ENCODE data around the gene CRADD.
"Not testable (repeated sequence)": the region's sequence is repeated elsewhere in the genome, so short reads cannot be mapped to it uniquely, and the experiment has no call there.

Gene CRADD

DNA sequence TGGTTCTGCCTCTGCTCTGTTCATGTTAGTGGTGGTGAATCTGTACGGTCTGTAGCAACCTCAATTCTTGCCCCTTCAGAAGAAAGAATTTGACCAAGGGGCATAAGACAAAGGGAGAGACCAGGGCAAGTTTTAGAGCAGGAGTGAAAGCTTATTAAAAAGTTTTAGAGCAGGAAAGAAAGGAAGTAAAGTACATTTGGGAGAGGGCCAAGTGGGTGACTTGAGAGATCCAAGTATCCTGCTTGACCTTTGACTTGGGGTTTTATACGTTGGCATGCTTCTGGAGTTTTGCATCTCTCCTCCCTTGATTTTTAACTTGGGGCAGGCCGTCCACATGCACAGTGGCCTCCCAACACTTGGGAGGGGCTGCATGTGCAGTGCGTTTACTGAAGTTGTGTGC is 225.0 kb downstream of the CRADD start:
- no peak for DNase-seq (ENCODE audit: low read depth)

- DNase-seq (ENCODE audit: low read depth) = no peak
Observed at GRCh38 chr12:93902736-93903562, 225.8 kb downstream of the CRADD start.

- no peak for DNase-seq (ENCODE audit: low read depth)
Observed at GRCh38 chr12:93904124-93904523, 226.9 kb downstream of the CRADD start.

GRCh38 chr12:93908264-93908663 is 231.1 kb downstream of the CRADD start:
- DNase-seq (ENCODE audit: low read depth) = no peak

DNA sequence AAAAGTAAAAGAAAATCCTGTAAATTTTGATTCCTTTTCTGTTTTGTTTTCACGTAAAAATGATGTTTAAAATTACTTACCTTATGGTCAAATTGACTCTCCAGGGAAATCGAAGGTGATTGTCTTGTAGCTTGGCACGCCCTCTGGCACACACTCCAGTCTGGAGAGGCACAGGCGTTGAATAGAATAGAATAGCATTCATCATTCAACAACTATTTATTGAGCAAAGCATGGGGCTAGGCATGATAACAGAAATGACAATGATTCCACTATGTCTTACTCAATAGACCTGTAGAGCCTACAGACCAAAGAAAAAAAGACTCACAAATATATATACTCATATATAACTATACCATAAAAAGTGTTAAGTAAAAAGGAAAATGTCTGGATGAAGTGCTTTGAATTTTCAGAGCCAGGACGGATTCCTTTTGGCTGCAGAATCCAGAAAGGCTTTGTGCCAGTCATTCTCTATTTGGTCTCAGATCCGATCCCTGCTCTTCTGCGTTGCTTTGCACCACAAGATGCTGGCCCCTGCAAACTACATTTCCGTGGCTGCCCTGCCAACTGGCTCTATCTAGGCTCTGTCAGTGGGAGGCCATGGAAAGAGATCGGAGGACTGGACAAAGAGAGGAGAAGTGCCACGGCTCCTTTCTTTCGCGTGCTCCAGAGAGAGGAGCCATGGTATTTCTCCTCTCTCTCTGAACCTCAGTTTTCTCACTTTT is 231.8 kb downstream of the CRADD start:
- no peak for DNase-seq (ENCODE audit: low read depth)

DNA sequence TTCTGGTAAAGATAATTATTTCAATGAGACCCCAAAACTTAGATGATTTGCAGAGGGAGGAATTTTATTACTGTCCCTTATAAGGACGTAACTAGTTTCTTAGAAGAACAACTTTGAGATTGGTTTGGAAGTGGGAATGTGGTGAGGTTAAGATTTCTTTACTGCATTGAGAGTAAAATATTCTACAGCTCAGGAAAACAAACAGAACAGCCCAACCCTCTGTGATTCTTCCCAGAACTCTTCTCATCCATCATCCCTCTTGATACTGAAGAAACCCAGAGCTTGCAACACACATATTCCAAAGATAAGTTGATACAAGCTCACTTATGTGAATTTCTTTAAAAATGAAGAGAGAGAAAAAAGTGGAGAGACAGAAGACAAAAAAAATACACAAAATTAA is 234.2 kb downstream of the CRADD start:
- no peak for DNase-seq (ENCODE audit: low read depth)

DNA sequence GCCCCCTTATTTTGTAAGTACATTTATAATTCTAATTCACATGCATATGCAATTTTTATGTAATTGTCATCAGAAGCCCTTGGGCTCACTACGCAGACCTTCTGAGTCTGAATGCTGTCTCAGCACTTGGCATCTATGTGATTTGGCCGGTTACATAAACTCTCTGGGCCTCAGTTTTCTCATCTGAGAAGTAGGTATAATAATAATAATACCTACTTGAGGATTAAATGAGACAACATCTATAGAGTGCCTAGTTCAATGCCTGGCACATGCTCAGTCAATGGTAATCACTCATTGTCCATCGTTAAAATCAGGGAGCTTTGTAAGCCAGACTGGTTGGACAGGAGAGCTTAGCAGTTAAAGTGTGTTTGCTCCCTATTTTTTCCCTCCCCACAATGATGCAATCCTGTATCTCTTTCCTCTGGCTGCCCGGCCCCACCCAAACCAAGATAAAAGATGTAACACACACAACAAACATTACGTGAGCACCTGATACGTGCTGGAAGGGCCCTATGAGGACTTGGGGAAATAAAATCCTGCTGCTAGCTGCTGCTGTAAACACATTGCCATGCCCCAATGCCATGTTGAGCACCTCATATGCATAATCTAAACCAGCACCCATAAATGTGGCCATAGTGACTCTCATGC is 235.0 kb downstream of the CRADD start:
- no peak for DNase-seq (ENCODE audit: low read depth)

DNA sequence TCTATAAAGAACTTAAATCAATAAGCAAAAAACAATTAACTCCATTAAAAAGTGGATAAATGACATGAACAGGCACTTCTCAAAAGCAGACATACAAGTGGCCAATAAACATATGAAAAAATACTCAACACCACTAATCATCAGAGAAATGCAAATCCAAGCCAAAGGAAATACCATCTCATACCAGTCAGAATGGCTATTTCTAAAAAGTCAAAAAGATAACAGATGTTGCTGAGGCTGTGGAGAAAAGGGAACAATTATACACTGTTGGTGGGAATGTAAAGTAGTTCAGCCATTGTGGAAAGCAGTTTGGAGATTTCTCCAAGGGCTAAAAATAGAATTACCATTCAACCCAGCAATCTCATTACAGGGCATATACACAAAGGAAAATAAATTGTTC is 236.7 kb downstream of the CRADD start:
- no peak for DNase-seq (ENCODE audit: low read depth)

DNA sequence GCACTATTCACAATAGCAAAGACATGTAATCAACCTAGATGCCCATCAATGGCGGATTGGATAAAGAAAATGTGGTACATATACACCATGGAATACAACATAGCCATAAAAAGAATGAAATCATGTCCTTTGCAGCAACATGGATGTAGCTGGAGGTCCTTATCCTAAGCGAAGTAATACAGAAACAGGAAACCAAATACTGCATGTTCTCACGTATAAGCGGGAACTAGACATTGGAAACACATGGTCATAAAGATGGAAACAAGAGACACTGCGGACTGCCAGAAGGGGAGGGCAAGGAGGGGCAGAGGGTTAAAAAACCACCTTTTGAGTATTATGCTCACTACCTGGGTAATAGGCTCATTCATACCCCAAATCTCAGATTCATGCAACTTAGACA is 237.1 kb downstream of the CRADD start:
- DNase-seq (ENCODE audit: low read depth) = no peak

- no peak for DNase-seq (ENCODE audit: low read depth)
Observed at GRCh38 chr12:93915411-93915810, 238.2 kb downstream of the CRADD start.

GRCh38 chr12:93916402-93916801 is 239.2 kb downstream of the CRADD start:
- no peak for DNase-seq (ENCODE audit: low read depth)

GRCh38 chr12:93918262-93918661 is 241.1 kb downstream of the CRADD start:
- no peak for DNase-seq (ENCODE audit: low read depth)

DNA sequence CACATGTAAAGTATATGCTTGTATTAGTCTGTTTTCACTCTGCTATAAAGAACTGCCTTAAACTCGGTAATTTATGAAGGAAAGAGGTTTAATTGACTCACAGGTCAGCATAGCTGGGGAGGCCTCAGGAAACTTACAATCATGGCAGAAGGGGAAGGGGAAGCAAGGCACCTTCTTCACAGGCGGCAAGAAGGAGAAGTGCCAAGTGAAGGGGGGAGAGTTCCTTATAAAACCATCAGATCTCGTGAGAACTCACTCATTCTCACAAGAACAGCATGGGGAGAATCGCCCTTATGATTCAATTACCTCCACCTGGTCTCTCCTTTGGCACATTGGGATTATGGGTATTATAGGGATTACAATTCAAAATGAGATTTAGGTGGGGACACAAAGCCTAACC is 241.7 kb downstream of the CRADD start:
- no peak for DNase-seq (ENCODE audit: low read depth)

DNA sequence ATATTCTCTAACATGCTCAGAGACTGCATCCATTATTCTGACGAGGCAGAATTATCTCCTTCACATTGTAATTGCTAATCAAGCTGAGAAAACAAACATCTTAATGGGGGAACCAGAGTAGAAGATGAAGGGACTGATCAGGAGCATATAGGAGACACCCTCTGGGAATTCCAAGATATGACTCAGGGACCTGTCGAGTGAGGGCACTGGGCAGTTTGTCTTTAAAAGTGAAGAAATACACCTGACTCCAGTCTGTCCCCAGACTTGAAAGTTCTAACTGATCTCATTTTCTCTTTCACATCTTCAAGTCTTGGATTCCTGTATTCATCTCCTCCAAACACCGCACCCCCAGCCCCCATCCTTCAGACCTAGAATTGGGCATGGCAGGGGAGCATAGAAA is 244.3 kb downstream of the CRADD start:
- no peak for DNase-seq (ENCODE audit: low read depth)

- no peak for DNase-seq (ENCODE audit: low read depth)
Observed at GRCh38 chr12:93922583-93923006, 245.4 kb downstream of the CRADD start.

GRCh38 chr12:93924367-93924766 is 247.2 kb downstream of the CRADD start:
- DNase-seq (ENCODE audit: low read depth) = no peak

GRCh38 chr12:93925585-93926205 is 248.5 kb downstream of the CRADD start:
- DNase-seq (ENCODE audit: low read depth) = no peak

DNA sequence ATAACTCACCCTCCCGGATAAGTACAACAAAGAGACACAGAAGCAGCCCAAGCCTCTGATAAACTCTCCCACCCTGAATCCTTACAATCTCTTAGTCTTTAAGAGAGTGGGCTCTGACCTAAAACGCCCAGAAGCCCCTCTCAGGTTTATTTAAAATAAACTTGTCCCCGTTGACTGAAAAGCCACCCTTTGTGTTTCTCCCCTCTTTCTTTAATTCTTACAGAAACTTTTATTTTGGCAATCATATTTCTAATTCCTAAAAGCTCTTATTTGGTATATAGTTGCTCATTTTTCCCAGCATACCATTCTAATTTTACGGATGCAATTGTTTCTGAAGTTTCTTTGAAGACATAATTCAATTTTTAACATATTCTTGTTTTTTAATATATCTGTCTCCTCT is 249.1 kb downstream of the CRADD start:
- DNase-seq (ENCODE audit: low read depth) = no peak

DNA sequence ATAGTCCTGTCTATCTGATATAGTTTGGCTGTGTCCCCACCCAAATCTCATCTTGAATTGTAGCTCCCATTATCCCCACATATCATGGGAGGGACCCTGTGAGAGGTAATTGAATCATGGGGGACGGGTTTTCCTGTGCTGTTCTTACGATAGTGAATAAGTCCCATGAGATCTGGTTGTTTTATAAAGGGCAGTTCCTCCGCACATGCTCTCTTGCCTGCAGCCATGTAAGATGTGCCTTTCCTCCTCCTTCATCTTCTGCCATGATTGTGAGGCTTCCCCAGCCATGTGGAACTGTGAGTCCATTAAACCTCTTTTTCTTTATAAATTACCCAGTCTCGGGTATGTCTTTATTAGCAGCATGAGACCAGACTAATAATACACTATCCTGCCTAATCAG is 251.9 kb downstream of the CRADD start:
- not testable (repeated sequence) for DNase-seq (ENCODE audit: low read depth)

DNA sequence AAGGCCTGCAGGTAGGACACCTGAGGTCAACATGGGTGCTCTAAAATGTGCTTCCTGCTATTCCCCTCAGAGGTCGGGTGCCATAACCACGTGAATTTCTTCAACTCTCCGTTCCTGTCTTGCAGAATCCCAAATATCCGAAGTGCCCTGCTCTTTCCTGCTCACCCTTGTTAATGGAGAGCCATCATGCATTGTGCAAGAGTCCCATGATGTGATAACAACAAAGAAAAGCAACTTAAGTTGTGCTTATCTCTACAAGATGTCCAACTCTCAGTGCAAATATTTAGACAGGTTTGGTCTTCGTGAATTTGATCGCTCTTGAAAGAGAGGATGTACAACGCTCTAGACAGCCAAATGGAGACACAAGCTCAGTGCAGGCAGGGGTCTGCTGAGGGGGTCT is 260.6 kb downstream of the CRADD start:
- DNase-seq (ENCODE audit: low read depth) = no peak

DNA sequence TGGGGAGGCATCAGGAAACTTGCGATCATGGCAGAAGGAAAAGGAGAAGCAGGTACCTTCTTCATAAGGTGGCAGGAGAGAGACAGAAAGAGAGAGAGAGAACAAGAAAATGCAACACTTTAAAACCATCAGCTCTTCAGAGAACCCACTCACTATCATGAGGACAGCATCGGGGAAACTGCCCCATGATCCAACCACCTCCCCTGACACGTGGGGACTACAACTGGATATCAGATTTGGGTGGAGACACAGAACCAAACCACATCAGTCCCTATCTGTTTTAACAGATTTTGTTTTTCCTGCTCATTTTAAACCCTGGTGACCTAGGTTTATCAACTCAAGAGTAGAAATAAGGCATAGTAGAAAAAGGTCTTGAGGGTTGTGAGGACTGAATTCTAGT is 261.1 kb downstream of the CRADD start:
- DNase-seq (ENCODE audit: low read depth) = no peak

DNA sequence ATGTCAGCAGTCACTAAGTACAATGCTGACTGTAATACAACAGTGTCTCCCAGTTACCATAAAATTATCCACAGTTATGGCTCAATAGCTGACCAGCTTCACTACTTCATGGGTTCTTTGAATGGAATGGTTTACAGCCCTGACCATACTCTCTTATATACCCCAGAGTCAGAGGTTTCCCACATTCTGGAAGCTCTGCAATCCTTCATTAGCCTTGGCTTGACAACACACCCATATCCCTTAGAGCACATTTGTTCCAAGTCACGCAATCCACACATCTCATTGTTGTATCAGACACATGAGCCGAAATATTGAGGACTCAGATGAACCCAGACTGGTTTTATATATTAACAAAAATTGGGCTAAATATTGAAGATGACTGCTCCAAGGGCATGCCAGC is 261.8 kb downstream of the CRADD start:
- DNase-seq (ENCODE audit: low read depth) = no peak

Data from activated T-cell treated with anti-CD3 and anti-CD28 coated beads for 48 hours (primary cell).